Cardiac fibroblast (primary cell): Measurements from ENCODE around the gene ADAM20.
"Not testable (repeated sequence)": the region's sequence is repeated elsewhere in the genome, so short reads cannot be mapped to it uniquely, and the experiment has no call there.

ENCODE experiments used
- DNase-seq, 2 donors: peaks; one replicate each; pipeline versions ENCODE4 v3.0.0 to v3.0.0-alpha.2; 2010; ENCODE audit warnings: low read depth in 2 of 2
- H3K4me3 ChIP-seq, 2 donors: replicated peaks in 1 of 2; 1 replicate in 1 of 2; 2 replicates in 1 of 2; pipeline ENCODE4 v1.5.1; 2011; ENCODE audit warnings: low read depth in 2 of 2, low read length in 2 of 2, mild to moderate bottlenecking in 2 of 2, moderate library complexity in 1 of 2
- CTCF ChIP-seq: IDR thresholded peaks from one replicate; pipeline ENCODE4 v1.5.1; 2011; ENCODE audit warnings: low read depth, mild to moderate bottlenecking, low read length, inconsistent platforms

Gene ADAM20

GRCh38 chr14:70515811-70516210 is 19.0 kb downstream of the ADAM20 start:
- TF ChIP-seq CTCF: no peak
- DNase-seq: peak in 1 of 2 donors; percentile 5
- H3K4me3 ChIP-seq: no peak overlapping the region

- no peak for DNase-seq
- no peak for TF ChIP-seq CTCF
- H3K4me3 ChIP-seq: no peak overlapping the region
These were observed 20.4 kb downstream of the ADAM20 start for GRCh38 chr14:70514168-70515069.

- no peak for DNase-seq
These were observed 36.6 kb downstream of the ADAM20 start for GRCh38 chr14:70498191-70498590.

GRCh38 chr14:70489579-70490200 is 45.1 kb downstream of the ADAM20 start:
- DNase-seq: no peak
- no peak for TF ChIP-seq CTCF
- no peak overlapping the region for H3K4me3 ChIP-seq

More at GRCh38 chr14:70498191-70498590, 36.6 kb downstream of the ADAM20 start:
- H3K4me3 ChIP-seq: no peak overlapping the region
- no peak for TF ChIP-seq CTCF

- not testable (repeated sequence) for DNase-seq, H3K4me3 ChIP-seq
These were observed 57.3 kb downstream of the ADAM20 start for GRCh38 chr14:70477356-70478105.

GRCh38 chr14:70475459-70475858 is 59.3 kb downstream of the ADAM20 start:
- DNase-seq, H3K4me3 ChIP-seq: not testable (repeated sequence)

GRCh38 chr14:70473825-70474224 is 61.0 kb downstream of the ADAM20 start:
- no peak overlapping the region for H3K4me3 ChIP-seq
- TF ChIP-seq CTCF: no peak
- DNase-seq: no peak
